ENCODE data around the gene MUC5AC. TPM values are rescaled to one million over a fixed set of nuclear protein-coding genes. Genes with fewer than 3 reads are reported as not detected.

MUC5AC gene
- total RNA-seq, 1 donor from 2014 or later = 1.4 TPM

GRCh38 chr11:1176224-1177019 is 18.7 kb downstream of the MUC5AC start:
- H3K27ac Mint-ChIP-seq = no peak overlapping the region
- H3K4me3 Mint-ChIP-seq = no peak overlapping the region
- no peaks in the 10 kb centered on the region for H3K36me3 Mint-ChIP-seq
- no peak for TF ChIP-seq CTCF (conservative IDR thresholded peaks at IDR 0.05)
- DNase-seq (ENCODE audit: extremely low spot score, unreplicated experiment) = no peak
- no peaks in the 10 kb centered on the region for H3K9me3 Mint-ChIP-seq
- H3K4me1 Mint-ChIP-seq (ENCODE audit: unreplicated experiment) = no peaks in the 10 kb centered on the region
- no peaks in the 10 kb centered on the region for H3K27me3 Mint-ChIP-seq

DNA sequence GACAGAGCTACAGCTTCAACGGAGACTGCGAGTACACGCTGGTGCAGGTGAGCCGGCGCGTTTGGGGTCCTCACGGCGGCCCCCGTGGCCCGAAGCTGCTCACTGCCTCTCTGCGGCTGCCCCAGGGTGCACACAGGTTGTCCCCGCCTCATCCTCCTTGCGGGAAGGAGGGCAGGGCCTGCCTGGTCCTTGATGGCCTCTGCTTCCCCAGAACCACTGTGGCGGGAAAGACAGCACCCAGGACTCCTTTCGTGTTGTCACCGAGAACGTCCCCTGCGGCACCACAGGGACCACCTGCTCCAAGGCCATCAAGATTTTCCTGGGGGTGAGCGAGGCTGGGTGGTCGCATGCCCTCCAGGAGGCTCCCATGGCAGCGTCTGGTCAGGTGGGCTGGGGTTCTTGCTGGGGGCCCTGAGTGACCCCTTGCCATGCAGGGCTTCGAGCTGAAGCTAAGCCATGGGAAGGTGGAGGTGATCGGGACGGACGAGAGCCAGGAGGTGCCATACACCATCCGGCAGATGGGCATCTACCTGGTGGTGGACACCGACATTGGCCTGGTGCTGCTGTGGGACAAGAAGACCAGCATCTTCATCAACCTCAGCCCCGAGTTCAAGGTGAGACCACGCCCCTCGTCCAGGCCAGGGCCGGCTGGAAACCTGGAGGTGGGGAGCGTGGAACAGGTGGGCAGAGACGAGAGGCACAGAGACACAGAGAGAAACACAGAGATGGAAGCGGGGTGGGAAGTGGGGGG is 19.4 kb downstream of the MUC5AC start:
- no peaks in the 10 kb centered on the region for H3K9me3 Mint-ChIP-seq
- no peaks in the 10 kb centered on the region for H3K36me3 Mint-ChIP-seq
- no peaks in the 10 kb centered on the region for H3K4me1 Mint-ChIP-seq (ENCODE audit: unreplicated experiment)
- no peak overlapping the region for H3K27ac Mint-ChIP-seq
- no peak for DNase-seq (ENCODE audit: extremely low spot score, unreplicated experiment)
- no peak for TF ChIP-seq CTCF (conservative IDR thresholded peaks at IDR 0.05)
- no peak overlapping the region for H3K4me3 Mint-ChIP-seq
- H3K27me3 Mint-ChIP-seq = no peaks in the 10 kb centered on the region

DNA sequence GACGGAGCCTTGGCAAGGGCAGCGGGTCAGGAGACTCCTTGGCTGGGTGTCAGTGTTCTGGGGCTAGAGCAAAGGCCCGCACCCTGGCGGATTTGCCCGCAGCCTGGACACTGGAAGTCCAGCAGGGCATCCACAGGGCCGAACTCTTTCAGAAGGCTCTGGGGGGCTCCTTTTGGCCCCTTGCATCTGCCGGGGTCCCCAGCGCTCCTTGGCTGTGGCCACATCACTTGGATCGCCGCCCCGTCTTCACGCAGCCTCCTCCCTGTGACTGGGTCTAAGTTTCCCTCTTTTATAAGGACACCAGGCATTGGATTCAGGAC is 20.0 kb downstream of the MUC5AC start:
- no peak for DNase-seq (ENCODE audit: extremely low spot score, unreplicated experiment)
- Mint-ChIP-seq H3K4me1 (ENCODE audit: unreplicated experiment) (no peaks in the 10 kb centered on the region), H3K27me3 (no peaks in the 10 kb centered on the region)

GRCh38 chr11:1178201-1178885 is 20.6 kb downstream of the MUC5AC start:
- no peak for TF ChIP-seq CTCF (conservative IDR thresholded peaks at IDR 0.05)
- no peaks in the 10 kb centered on the region for H3K9me3 Mint-ChIP-seq
- H3K36me3 Mint-ChIP-seq = no peaks in the 10 kb centered on the region
- no peaks in the 10 kb centered on the region for H3K4me1 Mint-ChIP-seq (ENCODE audit: unreplicated experiment)
- H3K27ac Mint-ChIP-seq = no peak overlapping the region
- no peak for DNase-seq (ENCODE audit: extremely low spot score, unreplicated experiment)
- no peak overlapping the region for H3K4me3 Mint-ChIP-seq
- H3K27me3 Mint-ChIP-seq = no peaks in the 10 kb centered on the region

More for the DNA sequence above, 20.0 kb downstream of the MUC5AC start:
- Mint-ChIP-seq H3K9me3 (no peaks in the 10 kb centered on the region), H3K36me3 (no peaks in the 10 kb centered on the region), H3K4me3 (no peak overlapping the region), H3K27ac (no peak overlapping the region)
- TF ChIP-seq CTCF (conservative IDR thresholded peaks at IDR 0.05) = no peak

DNA sequence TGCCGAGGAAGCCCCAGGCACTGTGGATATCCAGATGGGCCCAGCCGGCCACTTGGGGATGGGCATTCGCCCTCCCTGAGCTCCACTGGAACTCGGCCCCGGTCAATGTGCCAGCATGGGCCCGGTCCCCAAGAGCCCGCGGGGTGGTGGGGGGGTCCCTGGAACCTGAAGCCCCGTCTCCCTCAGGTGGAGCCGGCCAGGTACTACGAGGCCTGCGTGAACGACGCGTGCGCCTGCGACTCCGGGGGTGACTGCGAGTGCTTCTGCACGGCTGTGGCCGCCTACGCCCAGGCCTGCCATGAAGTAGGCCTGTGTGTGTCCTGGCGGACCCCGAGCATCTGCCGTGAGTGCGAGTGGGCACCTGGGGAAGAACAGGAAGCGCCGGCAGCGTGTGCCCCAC is 21.2 kb downstream of the MUC5AC start:
- DNase-seq (ENCODE audit: extremely low spot score, unreplicated experiment) = no peak
- Mint-ChIP-seq H3K27ac (no peak overlapping the region), H3K36me3 (no peaks in the 10 kb centered on the region), H3K4me1 (ENCODE audit: unreplicated experiment) (no peaks in the 10 kb centered on the region), H3K4me3 (no peak overlapping the region), H3K9me3 (no peaks in the 10 kb centered on the region), H3K27me3 (no peaks in the 10 kb centered on the region)
- no peak for TF ChIP-seq CTCF (conservative IDR thresholded peaks at IDR 0.05)
